ENCODE data around the gene NR4A2. TPM values are rescaled to one million over a fixed set of nuclear protein-coding genes. Genes with fewer than 3 reads are reported as not detected.

The NR4A2 gene
- total and polyA plus RNA-seq, 12 donors = 1.1 to 31.2 (median 5.3) TPM

DNA sequence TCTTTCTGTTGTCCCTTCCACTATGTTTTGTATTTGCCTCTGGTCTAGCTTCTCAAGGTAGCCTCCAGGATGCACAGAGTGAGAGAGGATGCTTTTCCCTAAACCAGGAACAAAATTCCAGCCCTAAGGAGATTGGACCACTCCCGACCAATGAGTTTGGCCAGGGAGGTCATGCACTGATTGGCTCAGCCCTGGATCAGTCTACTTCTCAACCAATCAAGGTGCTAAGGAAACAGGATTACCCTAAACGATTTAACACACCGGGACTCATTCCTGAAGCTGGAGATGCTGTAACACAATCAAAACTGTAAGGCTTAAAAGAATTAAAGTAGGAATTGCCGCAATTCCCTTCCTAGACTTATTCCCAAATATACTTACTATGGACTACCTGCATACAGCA lies 34.2 kb upstream of the NR4A2 start:
- no peak overlapping the region for H3K4me3 ChIP-seq
- ATAC-seq (no peak), DNase-seq (no peak)
- no peaks in the 10 kb centered on the region for H3K36me3 ChIP-seq
- TF ChIP-seq, protein P1, sequence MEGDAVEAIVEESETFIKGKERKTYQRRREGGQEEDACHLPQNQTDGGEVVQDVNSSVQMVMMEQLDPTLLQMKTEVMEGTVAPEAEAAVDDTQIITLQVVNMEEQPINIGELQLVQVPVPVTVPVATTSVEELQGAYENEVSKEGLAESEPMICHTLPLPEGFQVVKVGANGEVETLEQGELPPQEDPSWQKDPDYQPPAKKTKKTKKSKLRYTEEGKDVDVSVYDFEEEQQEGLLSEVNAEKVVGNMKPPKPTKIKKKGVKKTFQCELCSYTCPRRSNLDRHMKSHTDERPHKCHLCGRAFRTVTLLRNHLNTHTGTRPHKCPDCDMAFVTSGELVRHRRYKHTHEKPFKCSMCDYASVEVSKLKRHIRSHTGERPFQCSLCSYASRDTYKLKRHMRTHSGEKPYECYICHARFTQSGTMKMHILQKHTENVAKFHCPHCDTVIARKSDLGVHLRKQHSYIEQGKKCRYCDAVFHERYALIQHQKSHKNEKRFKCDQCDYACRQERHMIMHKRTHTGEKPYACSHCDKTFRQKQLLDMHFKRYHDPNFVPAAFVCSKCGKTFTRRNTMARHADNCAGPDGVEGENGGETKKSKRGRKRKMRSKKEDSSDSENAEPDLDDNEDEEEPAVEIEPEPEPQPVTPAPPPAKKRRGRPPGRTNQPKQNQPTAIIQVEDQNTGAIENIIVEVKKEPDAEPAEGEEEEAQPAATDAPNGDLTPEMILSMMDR (IDR thresholded peaks at IDR 0.05) = no peak
- H3K27me3 ChIP-seq = peaks cover 0 to 3% (median 0%) of the 10 kb centered on the region in 7 donors
- H3K9me3 ChIP-seq = no peaks in the 10 kb centered on the region
- 89 to 95% methylated on average over 4 of the region's 4 CpGs for WGBS, 2 donors
- no peak overlapping the region for H3K27ac ChIP-seq
- intact Hi-C loops (cut with DNase I) = no loop called here
- no peaks in the 10 kb centered on the region for H3K4me1 ChIP-seq

DNA sequence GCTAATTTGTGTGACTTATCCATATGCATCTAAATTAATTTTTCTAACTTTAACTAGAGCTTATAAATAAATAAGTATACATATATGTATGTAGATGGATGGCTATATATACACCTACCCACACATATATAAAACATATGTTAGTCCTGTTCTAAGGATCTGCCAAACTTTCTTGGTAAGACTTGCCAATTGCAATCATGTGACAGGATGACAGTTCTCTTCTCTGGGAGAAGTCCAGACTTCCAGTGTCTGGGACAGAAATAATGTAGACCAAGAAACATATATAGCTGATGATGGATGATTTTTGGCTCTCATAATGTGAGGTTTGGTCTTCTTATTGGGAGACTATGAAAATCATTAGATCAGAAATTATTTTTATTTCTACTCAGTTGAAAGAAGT lies 30.6 kb upstream of the NR4A2 start:
- TF ChIP-seq, protein P1 (IDR thresholded peaks at IDR 0.05) = no peak
- no peaks in the 10 kb centered on the region for H3K36me3 ChIP-seq
- H3K4me3 ChIP-seq = no peak overlapping the region
- H3K27me3 ChIP-seq = peaks cover 0 to 5% (median 0%) of the 10 kb centered on the region in 7 donors
- DNase-seq = no peak
- H3K27ac ChIP-seq = no peak overlapping the region
- H3K9me3 ChIP-seq = no peaks in the 10 kb centered on the region
- no peaks in the 10 kb centered on the region for H3K4me1 ChIP-seq
- intact Hi-C loops (cut with DNase I) = no loop called here
- no peak for ATAC-seq

DNA sequence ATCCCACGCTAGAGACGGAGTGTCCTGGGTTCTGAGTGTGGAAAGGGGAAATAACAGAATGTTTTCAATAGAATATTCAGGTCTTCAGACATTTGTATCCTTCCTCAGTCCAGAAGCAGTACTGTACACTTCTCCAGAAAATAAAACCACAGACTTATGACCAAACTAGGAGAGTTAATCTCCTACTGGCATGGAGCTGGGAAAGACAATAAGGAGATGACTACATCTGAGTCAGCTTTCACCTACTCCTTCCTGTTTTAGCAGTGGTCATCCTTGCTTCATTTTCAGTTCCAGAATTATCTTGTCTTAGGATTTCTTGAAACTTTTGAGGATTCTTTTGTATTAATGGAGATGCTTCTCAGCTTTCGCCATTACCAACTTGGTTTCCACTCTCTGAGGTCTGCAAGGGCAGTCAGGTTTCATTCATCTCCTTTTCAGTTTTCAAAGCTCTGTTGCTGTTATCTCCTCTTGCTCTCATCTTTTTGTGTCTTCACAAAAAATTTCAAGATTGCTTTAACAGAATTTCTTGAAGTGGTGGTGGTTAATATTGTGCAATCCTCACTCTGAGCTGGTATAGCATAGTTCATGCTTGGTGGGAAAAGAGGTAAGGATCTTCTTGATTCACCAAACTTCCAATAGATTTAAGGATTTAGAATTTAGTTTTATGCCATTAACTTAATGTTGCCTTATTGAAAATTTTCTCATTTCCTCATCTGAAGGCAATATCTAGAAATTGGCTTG lies 23.7 kb upstream of the NR4A2 start:
- H3K4me3 ChIP-seq = no peak overlapping the region
- no peak for ATAC-seq
- intact Hi-C loops (cut with DNase I) = no loop called here
- 92 to 100% methylated on average over 3 of the region's 3 CpGs for WGBS, 2 donors
- H3K27me3 ChIP-seq = peaks cover 0 to 5% (median 0%) of the 10 kb centered on the region in 7 donors
- H3K4me1 ChIP-seq = peaks cover 0 to 8% (median 0%) of the 10 kb centered on the region in 9 donors
- H3K9me3 ChIP-seq = no peaks in the 10 kb centered on the region
- DNase-seq = no peak
- no peaks in the 10 kb centered on the region for H3K36me3 ChIP-seq
- TF ChIP-seq, protein P1 (IDR thresholded peaks at IDR 0.05) = no peak
- no peak overlapping the region for H3K27ac ChIP-seq

DNA sequence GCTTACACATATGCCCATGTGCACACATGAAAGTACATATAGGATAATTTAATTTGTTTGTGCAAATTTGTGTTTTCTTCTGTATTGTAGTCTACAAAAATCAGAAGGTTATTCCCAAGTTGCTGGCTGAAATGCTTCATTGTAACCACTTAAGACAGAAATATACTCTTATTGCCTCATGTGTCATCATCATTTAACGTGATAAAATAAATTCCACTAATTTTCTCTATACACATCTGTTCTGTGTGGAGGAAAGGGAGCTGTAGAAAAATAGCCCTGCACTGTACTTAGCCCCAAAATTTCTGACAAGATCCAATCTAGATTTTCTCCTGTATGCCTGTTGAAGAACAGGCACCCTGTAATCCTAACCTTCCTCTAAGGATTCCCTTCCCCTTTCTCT lies 20.4 kb upstream of the NR4A2 start:
- intact Hi-C loops (cut with DNase I) = no loop called here
- 66 to 78% methylated on average over 1 of the region's 1 CpG for WGBS, 2 donors
- peaks cover 0 to under 1% (median 0%) of the 10 kb centered on the region in 7 donors for H3K27me3 ChIP-seq

More for the DNA sequence above, 20.4 kb upstream of the NR4A2 start:
- DNase-seq = no peak
- ATAC-seq = no peak
- H3K36me3 ChIP-seq = no peaks in the 10 kb centered on the region
- H3K9me3 ChIP-seq = no peaks in the 10 kb centered on the region
- no peak overlapping the region for H3K27ac ChIP-seq
- TF ChIP-seq, protein P1 (IDR thresholded peaks at IDR 0.05) = no peak
- no peak overlapping the region for H3K4me3 ChIP-seq
- peaks cover 0 to 8% (median 0%) of the 10 kb centered on the region in 9 donors for H3K4me1 ChIP-seq
